Natural killer cell treated with Interleukin-12 subunit alpha and Interleukin-12 subunit beta and Interleukin-15 and Interleukin-18, amount 100 ng/mL, for 72 hours (primary cell): ENCODE data around the gene TRABD. TPM values are rescaled to one million over a fixed set of nuclear protein-coding genes. Genes with fewer than 3 reads are reported as not detected.
"Not testable (repeated sequence)": the region's sequence is repeated elsewhere in the genome, so short reads cannot be mapped to it uniquely, and the experiment has no call there.

Experiments
- ATAC-seq, 2 donors: fragments of 150-1000 bp; cut with Tn5 transposase in 1 of 2; sonication (Bioruptor Pico), chemical (Tn5 transposase) in 1 of 2; 2 replicates each; pipeline ENCODE4 v1.10.0; 2021
- DNase-seq: peaks from one replicate; pipeline ENCODE4 v3.0.0; 2022; ENCODE audit warnings: low spot score
- H3K27ac Mint-ChIP-seq, 2 donors: 1 replicate in 1 of 2; 2 replicates in 1 of 2; pipeline ENCODE4 v1.8.0; 2022; ENCODE audit warnings: mixed read lengths in 2 of 2, mild to moderate bottlenecking in 1 of 2, moderate library complexity in 1 of 2
- H3K27me3 Mint-ChIP-seq, 2 donors: 1 replicate in 1 of 2; 2 replicates in 1 of 2; pipeline ENCODE4 v1.8.0; 2022; ENCODE audit warnings: mixed read lengths in 2 of 2
- H3K36me3 Mint-ChIP-seq: one replicate; pipeline ENCODE4 v1.8.0; 2022; ENCODE audit warnings: mixed read lengths
- H3K4me1 Mint-ChIP-seq, 2 donors: 1 replicate in 1 of 2; 2 replicates in 1 of 2; pipeline ENCODE4 v1.8.0; 2022; ENCODE audit warnings: low read depth in 2 of 2, mixed read lengths in 2 of 2, mild to moderate bottlenecking in 1 of 2
- H3K4me3 Mint-ChIP-seq: one replicate; pipeline ENCODE4 v1.8.0; 2022; ENCODE audit warnings: mixed read lengths
- H3K9me3 Mint-ChIP-seq: 2 replicates; pipeline ENCODE4 v1.8.0; 2022; ENCODE audit warnings: mixed read lengths
- total RNA-seq, 2 donors: library from RNA; stranded (reverse); gene quantifications; one replicate each; pipeline ENCODE4 v1.2.3, GENCODE V29; 2022

TRABD gene
- total RNA-seq, 2 donors from 2014 or later: 71.0 to 139 TPM

GRCh38 chr22:50161508-50162390 is 24.0 kb upstream of the TRABD start:
- DNase-seq (no peak), ATAC-seq (peak in 1 of 2 donors; percentile 6)
- Mint-ChIP-seq H3K27ac (no peak overlapping the region), H3K27me3 (peaks cover 8 to 12% of the 10 kb centered on the region in 2 donors), H3K4me3 (no peak overlapping the region), H3K4me1 (no peaks in the 10 kb centered on the region), H3K36me3 (no peaks in the 10 kb centered on the region), H3K9me3 (no peaks in the 10 kb centered on the region)

GRCh38 chr22:50162391-50162956 is 23.2 kb upstream of the TRABD start:
- ATAC-seq: no peak
- H3K4me3 Mint-ChIP-seq: no peak overlapping the region
- no peaks in the 10 kb centered on the region for H3K4me1 Mint-ChIP-seq

GRCh38 chr22:50165436-50166123 is 20.1 kb upstream of the TRABD start:
- no peaks in the 10 kb centered on the region for H3K9me3 Mint-ChIP-seq
- H3K27me3 Mint-ChIP-seq: peaks cover 14 to 18% of the 10 kb centered on the region in 2 donors
- H3K27ac Mint-ChIP-seq: no peak overlapping the region
- peak; percentile 0 for DNase-seq
- H3K4me1 Mint-ChIP-seq: peaks cover 0 to 10% of the 10 kb centered on the region in 2 donors
- H3K36me3 Mint-ChIP-seq: no peaks in the 10 kb centered on the region
- no peak overlapping the region for H3K4me3 Mint-ChIP-seq
- ATAC-seq: no peak

More at GRCh38 chr22:50162391-50162956, 23.2 kb upstream of the TRABD start:
- H3K27ac Mint-ChIP-seq: no peak overlapping the region
- peak; percentile 51 for DNase-seq
- H3K9me3 Mint-ChIP-seq: no peaks in the 10 kb centered on the region
- H3K27me3 Mint-ChIP-seq: peaks cover 7 to 8% of the 10 kb centered on the region in 2 donors
- no peaks in the 10 kb centered on the region for H3K36me3 Mint-ChIP-seq

- DNase-seq (no peak), ATAC-seq (no peak)
- Mint-ChIP-seq H3K36me3 (no peaks in the 10 kb centered on the region), H3K27ac (no peak overlapping the region), H3K4me1 (peaks cover 0 to 13% of the 10 kb centered on the region in 2 donors), H3K9me3 (no peaks in the 10 kb centered on the region), H3K27me3 (peaks cover 18 to 23% of the 10 kb centered on the region in 2 donors), H3K4me3 (no peak overlapping the region)
Observed at GRCh38 chr22:50167689-50168489, 17.8 kb upstream of the TRABD start.

GRCh38 chr22:50168490-50169180 is 17.1 kb upstream of the TRABD start:
- peaks cover 18 to 23% of the 10 kb centered on the region in 2 donors for H3K27me3 Mint-ChIP-seq
- peak overlapping the region; percentile 47 to 68 for H3K27ac Mint-ChIP-seq
- H3K36me3 Mint-ChIP-seq, DNase-seq, H3K9me3 Mint-ChIP-seq, ATAC-seq: not testable (repeated sequence)
- peaks cover 0 to 13% of the 10 kb centered on the region in 2 donors for H3K4me1 Mint-ChIP-seq
- peak overlapping the region; percentile 53 for H3K4me3 Mint-ChIP-seq

GRCh38 chr22:50169181-50169759 is 16.4 kb upstream of the TRABD start:
- peak overlapping the region; percentile 53 for H3K4me3 Mint-ChIP-seq
- peak overlapping the region; percentile 47 to 68 for H3K27ac Mint-ChIP-seq
- H3K27me3 Mint-ChIP-seq: peaks cover 18 to 25% of the 10 kb centered on the region in 2 donors
- peaks cover 0 to 13% of the 10 kb centered on the region in 2 donors for H3K4me1 Mint-ChIP-seq
- no peaks in the 10 kb centered on the region for H3K9me3 Mint-ChIP-seq
- ATAC-seq: no peak
- DNase-seq: no peak
- H3K36me3 Mint-ChIP-seq: no peaks in the 10 kb centered on the region

GRCh38 chr22:50169774-50170341 is 15.9 kb upstream of the TRABD start:
- Mint-ChIP-seq H3K4me3 (peak overlapping the region; percentile 79), H3K9me3 (no peaks in the 10 kb centered on the region), H3K4me1 (peaks cover 0 to 13% of the 10 kb centered on the region in 2 donors), H3K27me3 (peaks cover 18 to 25% of the 10 kb centered on the region in 2 donors), H3K27ac (peak overlapping the region in 1 of 2 donors; percentile 62), H3K36me3 (no peaks in the 10 kb centered on the region)
- peak; percentile 78 to 91 for ATAC-seq
- no peak for DNase-seq

- no peaks in the 10 kb centered on the region for H3K36me3 Mint-ChIP-seq
- peak within 1 kb of the TSS in 1 of 2 donors; percentile 69 for H3K27ac Mint-ChIP-seq
- peak within 1 kb of the TSS; percentile 82 for H3K4me3 Mint-ChIP-seq
- peaks cover 18 to 25% of the 10 kb centered on the region in 2 donors for H3K27me3 Mint-ChIP-seq
- ATAC-seq: peak; percentile 35 to 41
- peaks cover 0 to 13% of the 10 kb centered on the region in 2 donors for H3K4me1 Mint-ChIP-seq
- no peaks in the 10 kb centered on the region for H3K9me3 Mint-ChIP-seq
- no peak for DNase-seq
Observed at GRCh38 chr22:50170453-50171318, 15.0 kb upstream of the TRABD start, which contains the start of gene PANX2. Gene PANX2 (plus strand): TSS chr22:50170731. CDS start chr22:50170731, 0 bp downstream.

GRCh38 chr22:50171319-50171964 is 14.3 kb upstream of the TRABD start:
- Mint-ChIP-seq H3K27me3 (peaks cover 18 to 25% of the 10 kb centered on the region in 2 donors), H3K9me3 (no peaks in the 10 kb centered on the region), H3K4me1 (peaks cover 0 to 13% of the 10 kb centered on the region in 2 donors), H3K4me3 (peak overlapping the region; percentile 82), H3K36me3 (no peaks in the 10 kb centered on the region), H3K27ac (peak overlapping the region in 1 of 2 donors; percentile 69)
- ATAC-seq: no peak
- no peak for DNase-seq

- ATAC-seq: no peak
- Mint-ChIP-seq H3K9me3 (no peaks in the 10 kb centered on the region), H3K4me1 (peaks cover 0 to 13% of the 10 kb centered on the region in 2 donors), H3K27me3 (peaks cover 18 to 27% of the 10 kb centered on the region in 2 donors), H3K36me3 (no peaks in the 10 kb centered on the region), H3K4me3 (peak overlapping the region; percentile 39), H3K27ac (no peak overlapping the region)
- no peak for DNase-seq
Observed at GRCh38 chr22:50171965-50172421, 13.7 kb upstream of the TRABD start.
